ENCODE data around the gene LASP1.
A peak's percentile ranks its signal among the peaks of the same experiment; 100 is the strongest.

The LASP1 gene

GRCh38 chr17:38914741-38915638, 45.1 kb downstream of the LASP1 start:
- TF ChIP-seq ZNF70 (CRISPR knock-in tag; IDR thresholded peaks at IDR 0.05) = no peak
- no peak for TF ChIP-seq TCF4 (CRISPR knock-in tag; IDR thresholded peaks at IDR 0.05; ENCODE audit: borderline replicate concordance)
- no peak for TF ChIP-seq ZFP30 (CRISPR knock-in tag; IDR thresholded peaks at IDR 0.05)
- TF ChIP-seq GLIS3 (CRISPR knock-in tag; IDR thresholded peaks at IDR 0.05) = no peak
- no peak for TF ChIP-seq ISL1 (CRISPR knock-in tag; IDR thresholded peaks at IDR 0.05)
- no peak for TF ChIP-seq CSDC2 (CRISPR knock-in tag; IDR thresholded peaks at IDR 0.05)
- no peak for TF ChIP-seq ZFP3 (CRISPR knock-in tag; IDR thresholded peaks at IDR 0.05)
- TF ChIP-seq OSR1 (CRISPR knock-in tag; IDR thresholded peaks at IDR 0.05) = no peak
- no peak for TF ChIP-seq ZC3H10 (CRISPR knock-in tag; IDR thresholded peaks at IDR 0.05)
- no peak for TF ChIP-seq CSRNP3 (CRISPR knock-in tag; IDR thresholded peaks at IDR 0.05)
- TF ChIP-seq RARB (CRISPR knock-in tag; IDR thresholded peaks at IDR 0.05) = no peak
- ATAC-seq = peak; percentile 7; the same call in 1 of the 3 replicates

- ATAC-seq = no peak
- TF ChIP-seq ARNTL (CRISPR knock-in tag; IDR thresholded peaks at IDR 0.05; ENCODE audit: borderline replicate concordance, low read depth) (no peak), BACH2 (CRISPR knock-in tag; IDR thresholded peaks at IDR 0.05; ENCODE audit: borderline replicate concordance) (no peak), RARB (CRISPR knock-in tag; IDR thresholded peaks at IDR 0.05) (no peak), ZNF565 (CRISPR knock-in tag; conservative IDR thresholded peaks at IDR 0.05; ENCODE audit: low read depth) (no peak), OSR1 (CRISPR knock-in tag; IDR thresholded peaks at IDR 0.05) (no peak), ZNF70 (CRISPR knock-in tag; IDR thresholded peaks at IDR 0.05) (no peak), ZC3H10 (CRISPR knock-in tag; IDR thresholded peaks at IDR 0.05) (no peak), PATZ1 (CRISPR knock-in tag; IDR thresholded peaks at IDR 0.05; ENCODE audit: borderline replicate concordance) (no peak), ZFP3 (CRISPR knock-in tag; IDR thresholded peaks at IDR 0.05) (no peak), TSHZ2 (CRISPR knock-in tag; IDR thresholded peaks at IDR 0.05) (no peak), ISL1 (CRISPR knock-in tag; IDR thresholded peaks at IDR 0.05) (no peak), CSRNP3 (CRISPR knock-in tag; IDR thresholded peaks at IDR 0.05) (no peak), ZNF8 (CRISPR knock-in tag; IDR thresholded peaks at IDR 0.05) (no peak)
These were observed 45.8 kb downstream of the LASP1 start for GRCh38 chr17:38915639-38915995.

- no peak for ATAC-seq
- TF ChIP-seq ZNF70 (CRISPR knock-in tag; IDR thresholded peaks at IDR 0.05) (no peak), TOX (CRISPR knock-in tag; IDR thresholded peaks at IDR 0.05; ENCODE audit: borderline replicate concordance) (no peak), ESRRG (CRISPR knock-in tag; IDR thresholded peaks at IDR 0.05) (no peak), TSHZ2 (CRISPR knock-in tag; IDR thresholded peaks at IDR 0.05) (no peak), CSDC2 (CRISPR knock-in tag; IDR thresholded peaks at IDR 0.05) (no peak), RARB (CRISPR knock-in tag; IDR thresholded peaks at IDR 0.05) (no peak), PPARA (CRISPR knock-in tag; IDR thresholded peaks at IDR 0.05; ENCODE audit: borderline replicate concordance) (no peak), OSR1 (CRISPR knock-in tag; IDR thresholded peaks at IDR 0.05) (no peak), CREB5 (CRISPR knock-in tag; IDR thresholded peaks at IDR 0.05; ENCODE audit: low read depth) (no peak), BACH2 (CRISPR knock-in tag; IDR thresholded peaks at IDR 0.05; ENCODE audit: borderline replicate concordance) (no peak), ZNF565 (CRISPR knock-in tag; conservative IDR thresholded peaks at IDR 0.05; ENCODE audit: low read depth) (no peak), PATZ1 (CRISPR knock-in tag; IDR thresholded peaks at IDR 0.05; ENCODE audit: borderline replicate concordance) (no peak), ZC3H10 (CRISPR knock-in tag; IDR thresholded peaks at IDR 0.05) (no peak), GLIS3 (CRISPR knock-in tag; IDR thresholded peaks at IDR 0.05) (no peak), TCF4 (CRISPR knock-in tag; IDR thresholded peaks at IDR 0.05; ENCODE audit: borderline replicate concordance) (no peak), ISL1 (CRISPR knock-in tag; IDR thresholded peaks at IDR 0.05) (no peak)
These were observed 46.9 kb downstream of the LASP1 start for GRCh38 chr17:38916771-38917170.

All from SK-N-SH treated with all-trans-retinoic acid at 6 μM for 48 hours (cell line).